ENCODE measurements around the gene MAGI2. TPM values are rescaled to one million over a fixed set of nuclear protein-coding genes. Genes with fewer than 3 reads are reported as not detected.

Gene MAGI2
- total RNA-seq, 1 experiment from 2014 or later = 0.22 TPM

DNA sequence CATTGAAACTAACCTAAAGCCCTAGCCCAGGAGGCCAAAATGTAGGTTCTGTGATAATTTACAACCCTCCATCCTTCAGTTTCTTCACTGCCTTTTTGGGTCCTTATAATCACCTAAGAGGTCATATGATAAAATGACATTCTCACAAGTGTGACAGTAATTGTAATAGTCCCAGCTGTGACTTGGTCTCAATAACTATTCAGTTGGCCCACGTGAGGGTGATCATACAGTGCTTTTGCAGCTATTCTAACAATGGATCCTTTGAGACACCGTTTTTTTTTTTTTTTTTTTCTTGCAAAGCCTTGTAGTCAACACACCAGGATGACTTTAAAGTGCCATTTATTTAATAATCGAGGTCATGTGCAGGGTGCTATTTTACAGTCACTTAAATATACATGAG is 894.9 kb downstream of the MAGI2 start:
- Histone ChIP-seq H3K27me3 (ENCODE audit: insufficient read depth, low read length) (peaks cover 8% of the 10 kb centered on the region; the same call in 1 of the 2 replicates), H3K79me2 (ENCODE audit: insufficient read depth, low read length) (no peaks in the 10 kb centered on the region), H3K9me2 (ENCODE audit: insufficient read depth) (no peaks in the 10 kb centered on the region), H3K9ac (ENCODE audit: low read length) (no peak overlapping the region), H2AFZ (ENCODE audit: low read depth, low read length, poor library complexity, severe bottlenecking) (no peak overlapping the region), H3K4me3 (replicated peaks in 1 of 2; ENCODE audit: low read depth in 1 of 2, low read length in 2 of 2) (no peak overlapping the region), H4K20me1 (ENCODE audit: insufficient read depth) (no peaks in the 10 kb centered on the region), H3K4me2 (ENCODE audit: low read length) (no peak overlapping the region), H3K36me3 (ENCODE audit: control insufficient read depth in 1 of 2, insufficient read depth in 2 of 2, low read length in 2 of 2) (no peaks in the 10 kb centered on the region), H3K9me3 (ENCODE audit: control insufficient read depth in 1 of 2, insufficient read depth in 1 of 2, low read depth in 1 of 2, low read length in 2 of 2) (no peaks in the 10 kb centered on the region), H3K4me1 (ENCODE audit: control insufficient read depth in 1 of 2, insufficient read depth in 2 of 2, low read length in 2 of 2) (no peaks in the 10 kb centered on the region), H3K27ac (ENCODE audit: low read depth, low read length) (no peak overlapping the region)
- ChIA-PET POLR2A (no interaction called here), CTCF (no interaction called here), RAD21 (ENCODE audit: low non-redundant PET in 1 of 2, low total read pairs in 2 of 2, uncharacterized antibody in 2 of 2, unreplicated experiment in 2 of 2) (no interaction called here)
- TF ChIP-seq SP1 (IDR thresholded peaks at IDR 0.05; ENCODE audit: low read depth) (no peak), EZH2phosphoT487 (IDR thresholded peaks at IDR 0.05; ENCODE audit: borderline replicate concordance) (no peak), SRF (IDR thresholded peaks at IDR 0.05; ENCODE audit: low read depth) (no peak)
- TF ChIP-seq, protein P1, sequence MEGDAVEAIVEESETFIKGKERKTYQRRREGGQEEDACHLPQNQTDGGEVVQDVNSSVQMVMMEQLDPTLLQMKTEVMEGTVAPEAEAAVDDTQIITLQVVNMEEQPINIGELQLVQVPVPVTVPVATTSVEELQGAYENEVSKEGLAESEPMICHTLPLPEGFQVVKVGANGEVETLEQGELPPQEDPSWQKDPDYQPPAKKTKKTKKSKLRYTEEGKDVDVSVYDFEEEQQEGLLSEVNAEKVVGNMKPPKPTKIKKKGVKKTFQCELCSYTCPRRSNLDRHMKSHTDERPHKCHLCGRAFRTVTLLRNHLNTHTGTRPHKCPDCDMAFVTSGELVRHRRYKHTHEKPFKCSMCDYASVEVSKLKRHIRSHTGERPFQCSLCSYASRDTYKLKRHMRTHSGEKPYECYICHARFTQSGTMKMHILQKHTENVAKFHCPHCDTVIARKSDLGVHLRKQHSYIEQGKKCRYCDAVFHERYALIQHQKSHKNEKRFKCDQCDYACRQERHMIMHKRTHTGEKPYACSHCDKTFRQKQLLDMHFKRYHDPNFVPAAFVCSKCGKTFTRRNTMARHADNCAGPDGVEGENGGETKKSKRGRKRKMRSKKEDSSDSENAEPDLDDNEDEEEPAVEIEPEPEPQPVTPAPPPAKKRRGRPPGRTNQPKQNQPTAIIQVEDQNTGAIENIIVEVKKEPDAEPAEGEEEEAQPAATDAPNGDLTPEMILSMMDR (IDR thresholded peaks at IDR 0.05 in 2 of 3, conservative IDR thresholded peaks at IDR 0.05 in 1 of 3; ENCODE audit: borderline replicate concordance in 1 of 3, insufficient read depth in 1 of 3, low read depth in 2 of 3, low read length in 2 of 3) = no peak
- TF ChIP-seq, protein P2, sequence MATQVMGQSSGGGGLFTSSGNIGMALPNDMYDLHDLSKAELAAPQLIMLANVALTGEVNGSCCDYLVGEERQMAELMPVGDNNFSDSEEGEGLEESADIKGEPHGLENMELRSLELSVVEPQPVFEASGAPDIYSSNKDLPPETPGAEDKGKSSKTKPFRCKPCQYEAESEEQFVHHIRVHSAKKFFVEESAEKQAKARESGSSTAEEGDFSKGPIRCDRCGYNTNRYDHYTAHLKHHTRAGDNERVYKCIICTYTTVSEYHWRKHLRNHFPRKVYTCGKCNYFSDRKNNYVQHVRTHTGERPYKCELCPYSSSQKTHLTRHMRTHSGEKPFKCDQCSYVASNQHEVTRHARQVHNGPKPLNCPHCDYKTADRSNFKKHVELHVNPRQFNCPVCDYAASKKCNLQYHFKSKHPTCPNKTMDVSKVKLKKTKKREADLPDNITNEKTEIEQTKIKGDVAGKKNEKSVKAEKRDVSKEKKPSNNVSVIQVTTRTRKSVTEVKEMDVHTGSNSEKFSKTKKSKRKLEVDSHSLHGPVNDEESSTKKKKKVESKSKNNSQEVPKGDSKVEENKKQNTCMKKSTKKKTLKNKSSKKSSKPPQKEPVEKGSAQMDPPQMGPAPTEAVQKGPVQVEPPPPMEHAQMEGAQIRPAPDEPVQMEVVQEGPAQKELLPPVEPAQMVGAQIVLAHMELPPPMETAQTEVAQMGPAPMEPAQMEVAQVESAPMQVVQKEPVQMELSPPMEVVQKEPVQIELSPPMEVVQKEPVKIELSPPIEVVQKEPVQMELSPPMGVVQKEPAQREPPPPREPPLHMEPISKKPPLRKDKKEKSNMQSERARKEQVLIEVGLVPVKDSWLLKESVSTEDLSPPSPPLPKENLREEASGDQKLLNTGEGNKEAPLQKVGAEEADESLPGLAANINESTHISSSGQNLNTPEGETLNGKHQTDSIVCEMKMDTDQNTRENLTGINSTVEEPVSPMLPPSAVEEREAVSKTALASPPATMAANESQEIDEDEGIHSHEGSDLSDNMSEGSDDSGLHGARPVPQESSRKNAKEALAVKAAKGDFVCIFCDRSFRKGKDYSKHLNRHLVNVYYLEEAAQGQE (IDR thresholded peaks at IDR 0.05; ENCODE audit: low read depth) = no peak
- intact Hi-C loops (cut with micrococcal nuclease) = no loop called here
- no TSS peak for BruUV-seq (replicated peaks)
- DNase-seq (ENCODE audit: low read depth, low spot score) = no peak
- ATAC-seq = no peak
